ENCODE measurements around the gene IFNA2.
"Not testable (repeated sequence)": the region's sequence is repeated elsewhere in the genome, so short reads cannot be mapped to it uniquely, and the experiment has no call there.

IFNA2 gene

GRCh38 chr9:21381448-21382339 lies 3.5 kb downstream of the IFNA2 start:
- DNase-seq (ENCODE audit: low spot score), result peak; percentile 45

DNA sequence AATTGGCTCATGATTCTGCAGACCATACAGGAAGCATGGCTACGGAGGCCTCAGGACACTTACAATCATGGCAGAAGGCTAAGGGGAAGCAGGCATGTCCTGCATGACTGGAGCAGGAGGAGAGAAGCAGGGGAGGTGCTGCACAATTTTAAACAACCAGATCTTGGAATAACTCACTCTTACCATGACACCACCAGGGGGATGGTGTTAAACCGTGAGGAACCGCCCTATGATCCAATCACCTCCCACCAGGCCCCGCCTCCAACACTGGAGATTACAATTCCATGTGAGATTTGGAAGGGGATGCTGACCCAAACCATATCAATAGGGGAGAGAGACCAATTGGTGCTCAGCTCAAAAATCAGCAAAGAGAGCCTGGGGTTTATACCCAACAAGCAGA lies 13.7 kb downstream of the IFNA2 start:
- not testable (repeated sequence) for DNase-seq (ENCODE audit: low spot score)

- no peak for DNase-seq (ENCODE audit: low spot score)
Observed at GRCh38 chr9:21367957-21368356, 17.2 kb downstream of the IFNA2 start, which contains the start of gene IFNA13. IFNA13 (minus strand) TSS chr9:21368057; CDS start chr9:21368010, 47 bp downstream.

- not testable (repeated sequence) for DNase-seq (ENCODE audit: low spot score)
Observed at GRCh38 chr9:21367169-21367568, 18.0 kb downstream of the IFNA2 start.

- DNase-seq (ENCODE audit: low spot score), result no peak
Observed at GRCh38 chr9:21362287-21362686, 22.9 kb downstream of the IFNA2 start.

- DNase-seq (ENCODE audit: low spot score), result no peak
Observed at GRCh38 chr9:21357479-21358460, 27.4 kb downstream of the IFNA2 start.

- no peak for DNase-seq (ENCODE audit: low spot score)
Observed at GRCh38 chr9:21350787-21351186, 34.4 kb downstream of the IFNA2 start, which contains the start of gene IFNA6. IFNA6 (minus strand) TSS chr9:21350887; CDS start chr9:21350887, 0 bp downstream.

DNA sequence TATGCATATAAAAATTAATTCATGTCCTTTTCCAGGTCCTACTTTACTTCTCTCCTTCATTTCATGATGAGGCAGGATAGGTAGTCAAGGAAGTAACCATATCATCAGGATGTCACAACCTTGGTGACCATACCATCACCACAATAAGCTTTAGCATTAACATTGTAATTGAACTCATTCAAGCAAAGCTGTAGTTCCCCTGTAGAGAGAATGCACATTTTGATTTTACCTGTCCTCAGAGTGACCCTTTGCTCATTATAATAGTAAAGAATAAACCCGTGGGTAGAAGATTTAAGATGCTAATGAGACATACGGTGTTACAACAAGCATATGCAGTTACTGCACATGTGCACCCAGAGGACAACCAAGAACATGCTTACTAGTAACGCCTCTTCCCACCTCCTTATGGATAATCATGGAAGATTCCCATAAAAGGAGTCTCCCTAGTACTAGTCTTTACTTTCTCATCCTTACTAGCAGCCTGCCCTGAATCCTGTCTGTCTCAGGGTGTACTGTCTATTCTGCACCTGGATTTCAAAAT lies 36.7 kb downstream of the IFNA2 start:
- DNase-seq (ENCODE audit: low spot score), result no peak

DNA sequence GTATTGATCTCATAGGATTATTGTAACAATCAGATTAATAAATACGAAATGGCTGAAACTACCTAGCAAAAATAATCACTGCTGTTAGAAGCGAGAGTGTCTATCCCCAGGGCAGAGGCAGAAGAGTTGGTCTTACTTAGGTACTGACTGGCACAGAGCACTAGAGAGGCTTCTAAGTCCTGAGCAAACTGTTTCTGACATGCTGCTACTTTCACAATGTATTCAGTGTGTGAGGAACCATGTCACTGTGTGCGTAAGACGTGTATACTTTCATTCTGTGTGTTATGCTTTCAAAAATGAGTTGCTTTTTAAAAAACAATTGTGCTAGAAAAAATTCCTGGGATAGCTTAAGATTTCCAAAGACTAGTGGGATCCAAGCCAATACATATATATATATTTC lies 44.5 kb downstream of the IFNA2 start:
- no peak for DNase-seq (ENCODE audit: low spot score)

DNA sequence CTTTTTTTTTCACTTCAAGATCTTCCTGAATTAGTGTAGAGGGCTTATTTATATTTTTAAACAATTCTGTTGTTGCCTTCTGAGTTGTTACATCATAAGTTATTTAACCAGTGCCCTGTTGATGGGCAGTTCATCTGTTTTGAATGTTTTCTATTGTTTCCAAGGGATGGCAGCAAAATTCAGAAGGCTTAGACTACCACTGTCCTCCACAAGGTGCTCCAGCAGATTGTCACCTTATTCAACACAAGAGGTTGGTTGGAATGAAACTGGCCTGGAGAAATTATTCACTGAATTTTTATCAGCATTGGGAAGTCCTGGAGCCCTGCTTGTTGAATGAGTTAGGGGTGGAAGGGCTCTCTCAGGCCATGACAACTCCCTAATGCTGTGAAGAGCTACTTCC lies 48.7 kb downstream of the IFNA2 start:
- no peak for DNase-seq (ENCODE audit: low spot score)

DNA sequence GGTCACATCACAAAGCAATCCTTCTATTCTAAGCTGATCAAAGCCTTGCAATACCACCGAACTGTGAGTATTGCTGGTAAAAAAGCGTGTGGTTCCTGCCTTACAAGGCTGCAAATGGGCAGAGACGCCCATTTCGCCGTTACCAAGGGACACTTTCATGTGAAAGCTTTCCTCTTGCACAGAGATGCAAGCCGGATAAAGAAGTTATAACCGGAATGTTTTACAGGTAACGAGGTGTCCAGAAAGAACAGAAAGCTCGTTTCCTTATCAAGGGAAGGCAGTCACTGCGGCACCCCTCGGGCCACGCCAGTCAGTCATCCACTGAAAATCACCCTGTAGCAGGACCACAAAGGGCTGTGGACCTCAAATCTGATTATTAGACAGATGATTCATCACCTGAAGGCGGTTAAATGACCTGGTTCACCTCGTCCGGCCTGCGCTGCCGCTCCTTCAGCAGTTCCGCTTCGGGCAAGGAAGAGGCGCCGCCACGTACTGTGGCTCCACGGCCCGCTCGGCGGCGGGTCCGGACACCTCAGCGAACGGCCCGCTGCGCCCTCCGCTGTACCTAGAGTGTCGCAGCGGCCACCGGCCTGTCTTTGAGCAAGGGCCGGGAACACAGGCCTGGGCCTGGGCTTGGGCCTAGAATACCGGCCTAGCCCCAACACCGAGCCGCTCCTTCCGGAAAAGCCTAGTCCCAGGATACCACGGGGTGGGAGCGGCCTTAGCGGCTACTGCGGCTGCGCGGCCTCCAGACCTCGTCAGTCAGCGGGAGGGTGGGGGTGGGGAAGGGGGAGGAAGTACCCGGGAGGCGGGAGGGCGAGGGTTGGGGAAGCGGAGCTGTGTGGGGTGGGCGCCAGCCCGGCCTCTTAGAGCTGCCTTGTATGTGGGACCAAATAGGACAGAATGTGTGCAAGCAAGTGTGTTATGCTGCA lies 50.2 kb downstream of the IFNA2 start, which contains the start of gene KLHL9:
TSS of gene KLHL9 (minus strand) at position 704 of the 932 bp plus-strand sequence. CDS start at position 159, 545 bp downstream.
- DNase-seq (ENCODE audit: low spot score), result peak; percentile 85
